HG03175 (cell line): ENCODE measurements around the gene HPCAL1.

Source experiments
- ATAC-seq: cut with Tn5 transposase; IDR thresholded peaks from one replicate; pipeline ENCODE4 v1.9.1; 2021; ENCODE audit warnings: mild to moderate bottlenecking, moderate library complexity; ENCODE audit not compliant: unreplicated experiment

HPCAL1 gene

DNA sequence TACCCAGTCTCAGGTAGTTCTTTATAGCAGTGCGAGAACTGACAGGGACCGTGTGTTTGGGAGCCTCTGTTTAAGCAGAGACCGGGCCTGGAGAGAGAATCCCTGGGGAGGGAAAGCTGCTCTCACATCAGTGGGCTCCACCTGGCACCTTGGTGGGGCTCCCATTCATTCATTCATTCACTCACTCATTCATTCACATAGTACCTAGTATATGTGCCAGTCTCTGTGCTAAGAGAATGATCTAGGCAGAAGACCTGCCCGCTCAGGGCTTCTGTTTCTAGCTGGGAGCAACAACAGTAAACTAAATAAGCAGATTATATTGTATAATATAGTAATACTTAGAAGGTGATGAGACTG is 17.8 kb downstream of the HPCAL1 start:
- ATAC-seq, result no peak

DNA sequence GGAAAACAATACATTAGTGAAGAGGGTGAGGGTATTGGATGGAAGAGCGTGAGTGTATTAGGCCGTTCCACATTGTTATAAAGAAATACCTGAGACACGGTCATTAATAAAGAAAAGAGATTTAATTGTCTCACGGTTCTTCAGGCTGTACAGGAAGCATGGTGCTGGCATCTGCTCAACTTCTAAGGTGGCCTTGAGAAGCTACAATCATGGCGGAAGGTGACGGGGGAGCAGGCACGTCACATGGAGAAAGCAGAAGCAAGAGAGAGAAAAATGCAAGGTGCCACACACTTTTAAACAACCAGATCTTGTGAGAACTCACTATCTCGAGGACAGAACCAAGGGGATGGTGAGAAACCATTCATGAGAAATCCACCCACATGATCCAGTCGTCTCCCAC is 18.2 kb downstream of the HPCAL1 start:
- no peak for ATAC-seq

DNA sequence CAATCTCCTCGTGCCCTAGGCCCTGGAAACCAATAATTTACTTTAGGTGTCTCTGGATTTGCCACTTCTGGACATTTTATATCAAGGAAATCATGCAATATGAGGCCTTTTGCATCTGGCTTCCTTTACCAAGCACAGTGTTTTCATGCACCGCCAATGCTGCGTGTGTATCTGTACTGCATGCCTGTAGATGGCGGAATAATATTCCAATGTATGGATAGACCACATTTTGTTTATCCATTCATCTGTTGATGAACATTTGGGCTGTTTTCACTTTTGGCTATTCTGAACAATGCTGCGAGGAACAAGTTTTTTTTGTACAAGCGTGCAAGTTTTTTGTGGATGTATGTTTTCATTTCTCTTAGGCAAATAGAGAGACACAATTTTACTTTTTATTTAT is 18.9 kb downstream of the HPCAL1 start:
- no peak for ATAC-seq

DNA sequence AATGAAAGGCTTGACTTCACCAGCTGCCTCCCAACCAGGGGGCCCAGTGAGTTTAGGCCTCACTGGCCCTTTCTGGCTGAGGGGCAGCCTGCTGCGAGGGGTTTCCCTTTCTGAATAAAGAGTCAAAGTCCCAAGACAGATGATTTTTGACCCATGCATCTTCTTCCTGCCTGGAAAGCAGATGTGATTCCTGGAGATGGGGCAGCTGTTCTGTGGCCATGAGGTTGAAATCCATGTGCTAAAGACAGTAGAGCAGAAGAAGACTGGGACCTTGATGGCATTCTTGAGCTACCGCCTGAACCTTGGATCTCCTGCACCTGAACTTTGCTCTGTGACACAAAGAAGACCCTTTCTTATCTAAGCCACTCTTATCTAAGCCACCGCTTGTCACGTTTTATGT is 19.8 kb downstream of the HPCAL1 start:
- ATAC-seq, result no peak

DNA sequence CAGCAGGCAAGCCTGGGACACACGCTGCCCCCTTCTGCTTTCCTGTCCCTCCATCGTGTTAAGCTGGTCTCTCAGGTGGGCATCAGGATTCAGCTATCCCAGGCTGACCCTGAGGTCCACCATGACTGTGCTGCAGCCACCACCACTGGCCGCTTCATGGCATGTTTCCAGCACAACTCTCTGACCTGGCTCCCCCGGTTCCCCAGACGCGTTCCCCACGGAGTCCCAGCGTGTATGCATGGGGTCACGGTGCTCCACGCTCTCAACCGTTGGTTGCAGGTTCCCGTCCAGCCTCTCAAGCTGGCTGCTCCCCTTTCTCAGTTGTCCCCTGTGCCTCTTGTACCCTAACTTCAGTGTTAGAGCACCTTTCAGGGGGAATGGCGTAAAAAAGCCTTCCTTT is 20.3 kb downstream of the HPCAL1 start:
- ATAC-seq, result no peak

DNA sequence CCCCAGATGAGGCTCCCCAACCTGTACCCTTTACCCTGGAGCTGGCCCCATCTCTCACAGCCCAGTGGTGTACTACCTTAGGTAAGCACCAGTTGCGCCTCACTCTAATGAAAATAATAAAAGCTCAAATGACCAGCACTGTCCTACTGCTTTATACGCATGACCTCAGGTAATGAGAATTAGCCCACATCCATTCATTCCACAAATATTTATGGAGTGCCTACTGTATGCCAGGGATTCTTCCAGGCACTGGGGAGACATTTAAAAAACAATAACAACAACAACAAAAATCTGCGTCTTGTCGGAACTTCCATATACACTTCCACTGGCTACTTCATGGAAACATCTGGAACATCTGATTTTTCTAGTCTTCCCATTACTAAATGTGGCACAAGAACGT is 20.8 kb downstream of the HPCAL1 start:
- no peak for ATAC-seq

DNA sequence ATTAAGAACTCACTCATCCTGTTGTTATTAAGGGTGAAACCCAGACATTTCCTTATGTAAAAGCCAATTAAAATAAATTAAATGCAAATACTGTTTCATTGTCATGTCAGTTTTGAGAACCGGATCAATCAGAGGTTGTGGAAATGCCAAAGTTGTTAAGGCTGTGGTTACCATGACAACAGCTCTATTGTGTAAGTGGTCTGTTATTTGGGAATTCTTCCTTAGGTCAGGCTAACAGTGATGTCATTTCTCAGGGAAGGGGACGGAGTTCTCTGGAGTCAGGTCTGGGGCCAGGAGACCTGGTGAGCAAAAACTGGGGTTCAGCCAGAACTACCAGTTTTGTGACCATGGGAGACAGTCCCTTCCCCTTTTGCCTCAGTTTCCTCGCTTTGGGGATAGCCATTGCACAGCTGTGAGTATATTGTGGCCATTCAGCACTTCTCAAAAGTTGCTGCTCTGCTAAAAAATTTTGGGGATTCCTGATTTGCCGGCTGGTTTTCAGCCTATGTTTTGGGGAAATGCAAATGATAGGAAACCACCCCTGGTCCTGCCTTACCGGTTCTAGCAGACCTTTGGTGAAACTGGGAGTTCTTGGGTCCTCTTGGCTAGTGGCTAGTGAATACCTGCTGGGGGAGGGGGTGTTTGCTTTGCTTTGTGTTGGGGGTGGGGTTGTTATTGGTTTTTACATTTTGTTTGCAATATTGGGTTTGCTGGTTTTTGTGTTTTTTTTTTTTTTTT is 21.6 kb downstream of the HPCAL1 start:
- ATAC-seq, result no peak

DNA sequence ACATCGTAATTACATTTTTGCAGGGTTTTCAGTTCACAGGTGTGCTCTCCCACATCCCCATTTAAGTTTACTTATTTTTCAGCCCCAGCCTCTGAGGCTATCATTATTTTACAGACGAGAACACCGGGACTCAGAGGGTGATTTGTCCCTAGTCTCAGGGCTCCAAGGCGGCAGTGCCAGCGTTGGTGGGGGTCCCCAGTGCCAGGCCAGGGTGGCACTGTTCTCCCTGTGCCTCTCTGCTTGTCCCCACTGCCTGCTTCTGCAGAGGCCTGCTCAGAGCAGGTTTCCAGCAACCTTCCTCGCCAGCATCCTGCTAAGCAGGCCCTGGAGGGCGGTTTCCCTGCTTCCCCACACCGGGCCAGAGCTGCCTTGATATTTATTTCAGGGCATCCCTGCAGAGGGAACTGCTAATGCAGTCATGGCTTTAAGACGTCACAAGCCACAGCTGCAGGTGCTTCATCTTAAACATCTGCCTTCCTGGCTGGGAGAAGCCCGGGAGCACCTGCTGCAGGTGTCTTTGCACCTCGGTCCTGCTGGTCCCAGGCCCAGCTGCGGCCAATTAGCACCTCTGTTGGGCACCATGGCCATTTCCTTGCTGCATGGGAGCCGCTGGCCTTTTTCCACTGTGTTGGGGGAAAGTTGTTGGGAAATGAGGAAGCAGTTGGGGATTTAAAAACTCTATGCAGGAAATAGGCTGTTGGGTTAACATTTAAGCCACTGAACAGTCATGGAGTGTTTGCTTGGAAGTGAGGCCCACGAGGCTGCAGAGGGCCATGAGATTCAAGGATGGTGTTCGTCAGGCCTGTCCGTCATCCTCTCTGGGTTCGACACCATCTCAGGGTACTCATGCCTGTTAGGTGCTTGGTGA is 22.8 kb downstream of the HPCAL1 start:
- ATAC-seq, result no peak

DNA sequence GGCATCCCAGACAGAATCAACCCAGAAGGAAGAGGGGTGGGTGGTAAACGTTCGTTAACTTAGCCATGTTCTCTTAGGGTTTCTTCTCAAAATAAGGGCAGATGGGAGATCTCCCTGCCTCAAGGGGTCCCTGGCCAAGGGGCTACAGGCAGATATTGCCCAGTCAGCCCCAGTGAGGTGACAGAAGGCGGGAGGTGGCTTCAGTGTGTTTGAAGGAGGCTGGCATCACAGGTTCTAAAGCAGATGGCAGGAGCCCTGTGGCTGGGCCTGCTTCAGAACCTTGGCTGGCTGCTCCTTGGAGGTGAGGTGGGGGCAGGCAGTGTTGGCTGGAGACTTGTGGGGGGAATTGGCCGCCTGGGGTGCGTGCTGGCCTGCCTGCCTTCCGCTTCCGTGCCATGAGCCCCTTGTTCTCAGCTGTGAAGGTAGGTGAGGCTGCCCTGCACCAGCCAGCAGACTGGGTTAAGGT is 23.5 kb downstream of the HPCAL1 start:
- no peak for ATAC-seq

DNA sequence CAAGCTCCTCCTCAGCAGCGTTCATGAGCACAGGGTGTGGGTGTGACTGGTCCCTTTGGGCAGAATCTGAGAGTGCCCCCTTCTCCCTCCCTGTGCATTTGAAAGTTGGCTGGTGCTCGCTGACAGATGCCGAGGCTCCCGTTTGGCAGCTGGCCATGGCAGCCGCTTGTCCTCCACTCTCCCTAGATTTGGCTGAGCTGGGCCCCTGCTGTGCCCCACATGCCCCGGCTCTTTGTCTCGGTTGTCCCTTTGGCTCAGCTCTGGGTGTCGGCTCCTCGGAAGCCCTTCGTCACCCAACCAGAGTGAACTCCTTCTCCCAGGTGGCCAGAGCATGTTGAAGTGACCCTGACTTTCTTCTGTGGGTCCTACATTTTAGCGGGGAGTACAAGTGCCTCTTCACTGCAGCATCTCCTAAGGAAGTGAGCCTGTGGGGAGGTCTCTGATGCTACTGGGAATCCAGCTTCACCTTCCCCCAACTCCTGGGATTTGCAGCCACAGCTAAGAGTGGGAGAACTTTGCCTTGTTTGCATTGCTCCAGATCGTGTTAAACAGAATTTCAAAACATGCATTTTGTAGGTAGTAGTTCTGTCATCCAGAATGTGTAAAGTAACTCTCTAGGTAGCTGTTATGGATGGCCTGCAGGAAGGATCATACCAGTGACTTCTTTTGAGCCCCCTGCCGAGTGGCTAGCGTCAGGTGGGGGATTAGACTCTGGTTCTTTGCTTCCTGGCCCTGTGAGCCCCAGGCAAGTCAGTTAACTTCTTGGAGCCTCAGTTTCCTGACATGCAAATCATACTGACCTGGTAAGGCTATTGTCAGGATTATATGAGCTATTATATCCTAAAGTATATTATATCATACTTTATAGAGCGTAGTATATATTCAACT is 24.2 kb downstream of the HPCAL1 start:
- no peak for ATAC-seq

DNA sequence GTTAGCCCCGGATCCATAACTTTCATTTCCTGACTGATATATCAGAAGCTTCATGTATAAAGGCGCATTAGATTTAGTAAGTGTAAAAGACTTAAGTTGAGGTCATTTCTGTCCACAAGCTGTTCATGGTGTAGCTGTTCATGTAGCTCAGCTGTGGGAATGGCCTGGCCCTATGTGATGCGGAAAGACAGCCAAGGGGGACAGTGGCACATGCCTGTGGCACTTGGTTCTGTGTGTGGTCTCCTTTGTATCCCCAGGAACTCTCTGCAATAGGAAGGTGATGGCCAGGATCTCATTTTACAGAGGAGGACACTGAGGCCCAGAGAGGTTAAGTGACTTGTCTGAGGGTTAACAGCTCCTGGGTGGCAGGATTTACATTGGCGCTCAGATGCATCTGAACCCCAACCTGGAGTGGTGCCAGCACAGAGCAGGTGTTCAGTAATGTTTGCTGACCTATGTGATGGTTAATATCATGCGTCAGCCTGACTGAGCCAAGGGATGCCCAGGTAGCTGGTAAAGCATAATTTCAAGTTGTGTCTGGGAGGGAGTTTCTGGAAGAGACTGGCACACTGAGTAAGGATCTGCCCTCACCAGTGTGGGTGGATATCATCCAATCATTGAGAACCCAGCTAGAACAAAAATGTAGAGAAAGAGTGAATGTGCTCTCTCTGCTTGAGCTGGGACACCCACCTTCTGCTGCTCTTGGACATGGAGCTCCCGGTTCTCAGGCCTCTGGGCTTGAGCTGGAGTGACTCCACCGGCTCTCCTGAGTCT is 25.4 kb downstream of the HPCAL1 start:
- no peak for ATAC-seq

DNA sequence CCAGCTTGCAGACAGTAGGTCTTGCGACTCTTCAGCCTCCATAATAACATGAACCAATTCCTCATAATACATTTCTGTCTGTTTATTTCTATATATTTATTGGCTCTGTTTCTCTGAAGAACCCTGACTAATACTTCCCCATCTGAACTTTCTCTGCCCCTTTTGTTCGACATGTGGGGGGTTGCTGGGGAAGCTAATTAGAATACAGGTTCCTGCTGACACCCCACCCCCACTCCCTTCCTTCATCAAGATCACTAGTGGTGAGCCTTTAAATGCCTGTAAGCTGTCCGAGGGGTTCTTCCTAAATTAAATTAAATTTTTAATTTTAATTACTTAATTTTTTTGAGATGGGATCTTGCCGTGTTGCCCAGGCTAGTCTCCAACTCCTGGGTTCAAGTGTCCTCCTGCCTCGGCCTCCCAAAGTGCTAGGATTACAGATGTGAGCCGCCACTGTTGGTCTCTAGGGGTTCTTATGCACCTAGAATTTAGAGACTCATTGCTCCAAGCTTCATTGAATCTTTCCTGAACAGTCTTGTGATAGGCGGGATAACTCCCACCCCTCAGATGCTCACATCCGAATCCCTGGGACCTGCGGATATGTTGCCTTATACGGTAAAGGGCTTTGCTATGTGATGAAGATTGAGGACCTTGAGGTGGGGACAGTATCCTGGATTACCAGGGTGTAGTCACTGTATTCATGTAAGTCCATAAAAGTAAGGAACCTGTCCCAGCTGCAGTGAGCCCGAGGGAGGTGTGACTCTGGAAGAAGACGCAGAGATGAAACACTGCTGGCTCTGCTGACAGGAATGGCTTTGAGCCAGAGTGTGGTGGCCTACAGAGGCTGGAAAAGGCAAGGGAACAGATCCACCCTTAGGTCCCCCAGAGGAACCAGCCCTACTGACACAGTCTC is 26.2 kb downstream of the HPCAL1 start:
- no peak for ATAC-seq

DNA sequence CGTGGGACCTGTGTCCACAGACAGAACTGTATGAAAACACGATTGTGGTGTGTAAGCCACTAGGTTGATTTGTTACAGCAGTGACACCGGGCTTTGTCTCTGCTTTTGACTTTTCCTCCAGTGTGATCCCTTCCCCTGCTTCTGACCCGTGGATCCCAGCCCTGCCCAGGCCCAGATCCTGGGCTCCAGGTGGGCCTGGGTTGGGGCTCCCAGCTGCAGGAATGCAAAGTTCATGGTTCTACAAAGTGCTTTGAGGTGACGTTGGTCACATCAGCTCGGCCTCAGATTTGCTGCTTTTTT is 26.8 kb downstream of the HPCAL1 start:
- no peak for ATAC-seq

DNA sequence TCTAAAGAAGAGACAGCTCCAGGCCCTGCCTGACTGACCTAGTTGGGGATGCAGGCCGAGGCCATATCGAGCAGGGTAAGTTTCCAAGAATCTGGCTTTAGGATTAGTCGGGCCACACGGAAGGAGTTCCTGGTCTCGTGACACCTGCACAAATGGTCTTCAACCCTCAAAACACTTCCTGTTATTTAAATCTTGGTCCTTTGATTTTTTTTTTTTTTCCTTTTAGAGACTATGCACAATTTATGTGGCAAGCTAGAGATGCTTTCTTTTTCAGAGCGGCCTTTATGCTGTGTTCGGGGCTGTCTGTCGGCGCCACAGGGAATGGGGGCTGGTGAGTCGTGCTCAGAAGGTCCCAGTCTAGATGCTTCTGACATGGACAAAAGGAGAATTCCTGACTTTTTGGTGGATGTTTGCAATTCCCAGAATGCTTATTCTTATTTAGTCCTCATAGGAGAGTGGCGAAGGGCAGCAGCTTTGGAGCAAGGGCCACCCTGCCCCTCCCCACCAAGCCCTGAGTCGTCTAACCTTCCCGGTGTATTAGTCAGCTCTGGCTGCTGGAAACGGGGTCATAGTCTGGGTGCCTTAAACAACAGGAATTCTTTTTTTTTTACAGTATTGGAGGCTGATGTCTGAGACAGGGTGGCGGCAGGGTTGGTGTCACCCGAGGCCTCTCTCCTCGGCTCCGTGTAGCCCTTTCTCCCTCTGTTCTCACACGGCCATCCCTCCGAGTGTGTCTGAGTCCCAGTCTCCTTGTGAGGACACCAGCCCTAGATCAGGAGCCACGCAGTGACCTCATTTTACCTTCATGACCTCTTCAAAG is 27.4 kb downstream of the HPCAL1 start:
- no peak for ATAC-seq

DNA sequence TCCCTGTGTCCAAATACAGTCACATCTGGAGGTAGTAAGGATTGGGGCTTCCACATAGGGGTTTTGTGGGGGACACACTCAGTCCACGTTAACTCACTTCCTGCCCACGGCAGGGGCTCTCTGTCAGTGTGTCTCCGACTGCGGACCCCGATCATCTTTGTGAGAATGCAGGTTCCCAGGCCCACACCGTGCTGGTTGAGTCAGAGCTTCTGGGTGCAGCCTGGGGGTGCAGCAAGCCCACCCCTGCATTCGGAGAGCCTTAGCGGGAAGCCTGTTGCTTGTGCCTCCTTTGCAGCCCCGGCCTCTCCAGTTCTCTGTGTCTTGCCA is 28.0 kb downstream of the HPCAL1 start:
- ATAC-seq, result no peak

DNA sequence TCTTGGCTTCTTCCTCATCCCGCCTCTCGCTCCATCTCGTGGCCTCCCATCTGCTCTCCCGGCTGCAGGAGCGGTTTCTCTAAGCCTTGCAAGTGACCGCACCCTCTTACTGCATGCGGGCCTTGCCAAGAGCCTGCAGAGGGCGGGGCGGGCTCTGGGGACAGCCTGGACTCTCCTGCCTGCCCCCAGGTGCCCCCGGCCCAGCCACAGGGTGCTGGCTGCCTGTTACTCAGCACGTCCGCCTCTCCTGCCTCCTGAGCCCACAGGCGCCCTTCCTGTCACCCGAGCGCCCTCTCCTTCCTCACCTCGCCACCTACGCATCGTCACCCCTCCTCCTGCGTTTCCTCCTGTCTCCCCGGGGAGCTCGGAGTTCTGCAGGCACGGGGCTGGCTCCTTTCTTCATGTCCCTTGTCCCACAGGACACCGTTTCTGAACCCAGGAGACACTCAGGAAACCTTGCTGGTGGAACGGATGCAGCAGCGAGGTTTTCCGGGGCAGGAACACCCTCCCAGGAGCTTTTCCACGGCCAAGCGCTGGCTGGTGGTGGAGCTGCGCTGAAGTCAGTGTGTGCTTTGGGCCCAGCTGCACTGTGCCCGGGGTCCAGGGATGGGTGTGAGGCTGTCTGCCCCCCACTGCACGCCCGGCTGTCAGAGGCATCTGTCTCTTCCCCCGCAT is 28.5 kb downstream of the HPCAL1 start:
- ATAC-seq, result peak; percentile 52

DNA sequence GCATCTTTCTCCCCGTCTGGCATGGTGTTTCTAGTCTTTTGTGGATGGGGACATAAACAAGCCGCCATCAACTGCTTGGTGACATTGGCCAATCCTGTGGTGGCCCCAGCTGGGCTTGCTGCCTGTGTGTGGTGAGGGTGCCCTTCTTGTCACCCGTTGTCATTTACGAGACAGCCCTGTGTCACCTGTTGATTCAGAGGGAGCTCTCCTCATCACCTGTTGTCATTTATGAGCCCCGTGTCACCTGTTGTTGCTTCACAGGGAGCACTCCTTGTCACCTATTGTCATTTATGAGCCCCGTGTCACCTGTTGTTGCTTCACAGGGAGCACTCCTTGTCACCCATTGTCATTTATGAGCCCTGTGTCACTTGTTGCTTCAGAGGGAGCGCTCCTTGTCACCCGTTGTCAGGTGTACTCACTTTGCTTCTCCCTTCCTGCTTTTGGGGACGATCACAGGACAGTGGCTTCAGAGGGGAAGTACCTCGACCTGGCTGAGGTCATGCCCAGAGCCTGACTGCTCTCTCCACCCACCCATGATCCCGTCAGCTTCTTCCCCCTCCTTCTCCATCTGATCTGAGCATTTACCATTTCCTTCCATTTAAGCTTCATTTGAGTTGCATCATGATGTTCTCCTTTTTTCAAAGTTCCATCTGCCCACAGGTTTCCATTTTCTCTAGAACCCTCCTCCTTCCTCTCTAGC is 29.1 kb downstream of the HPCAL1 start:
- peak; percentile 76 for ATAC-seq
